HEK293 (cell line): ENCODE data around the gene SLC7A14.

Experiments
- CTCF ChIA-PET: fragments of 350-600 bp; formaldehyde crosslinking; extraction: SDS; loops from one replicate; lab custom pipeline; 2021; ENCODE audit warnings: antibody characterized with exemption; lab: Yijun Ruan, JAX
- POLR2A ChIA-PET: fragments of 300-600 bp; formaldehyde crosslinking; extraction: SDS; loops from one replicate; lab custom pipeline; 2020; ENCODE audit warnings: antibody characterized with exemption, inconsistent platforms; lab: Yijun Ruan, JAX
- H3K27ac ChIP-seq: fragments of 200-500 bp; sonication (Bioruptor generic); 2 replicates; pipeline ENCODE4 v1.5.1; 2014; ENCODE audit warnings: low read depth, low read length, control low read depth, inconsistent platforms; ENCODE audit errors: extremely low read depth
- H3K36me3 ChIP-seq, 2 experiments: fragments of 200-500 bp in 1 of 2; sonication (Bioruptor generic) in 1 of 2; 1 replicate in 1 of 2; 2 replicates in 1 of 2; pipeline ENCODE4 v1.5.1; 2014 to 2017; ENCODE audit warnings: inconsistent platforms in 2 of 2, low read length in 2 of 2; ENCODE audit not compliant: control insufficient read depth in 2 of 2, insufficient read depth in 1 of 2
- H3K4me1 ChIP-seq: fragments of 200-500 bp; sonication (Bioruptor generic); 2 replicates; pipeline ENCODE4 v1.5.1; 2014; ENCODE audit warnings: mild to moderate bottlenecking, low read length, inconsistent platforms; ENCODE audit not compliant: control insufficient read depth, insufficient read depth
- H3K4me3 ChIP-seq: 2 replicates; pipeline ENCODE4 v1.5.1; 2011; ENCODE audit warnings: low read depth, mild to moderate bottlenecking, control low read depth, low read length, moderate library complexity
- H3K9me3 ChIP-seq: fragments of 200-500 bp; sonication (Bioruptor generic); 2 replicates; pipeline ENCODE4 v1.5.1; 2014; ENCODE audit warnings: low read depth, low read length, inconsistent platforms; ENCODE audit not compliant: control insufficient read depth, insufficient read depth
- BCL11B ChIP-seq: fragments of 450-650 bp; formaldehyde crosslinking; IDR thresholded peaks from 2 replicates; pipeline ENCODE4 v1.5.1; 2016; ENCODE audit warnings: low read depth, missing biosample characterization, missing genetic modification characterization
- KLF7 ChIP-seq: fragments of 450-650 bp; formaldehyde crosslinking; IDR thresholded peaks from 2 replicates; pipeline ENCODE4 v1.5.1; 2016; ENCODE audit warnings: missing biosample characterization, missing genetic modification characterization, borderline replicate concordance
- KLF9 ChIP-seq: fragments of 450-650 bp; formaldehyde crosslinking; IDR thresholded peaks from 2 replicates; pipeline ENCODE4 v1.5.1; 2016; ENCODE audit warnings: missing biosample characterization, missing genetic modification characterization, low read depth
- MYNN ChIP-seq: fragments of 450-650 bp; formaldehyde crosslinking; IDR thresholded peaks from 2 replicates; pipeline ENCODE4 v1.5.1; 2016; ENCODE audit warnings: missing biosample characterization, missing genetic modification characterization, borderline replicate concordance
- MZF1 ChIP-seq: fragments of 450-650 bp; formaldehyde crosslinking; IDR thresholded peaks from 2 replicates; pipeline ENCODE4 v1.5.1; 2017; ENCODE audit warnings: missing biosample characterization, missing genetic modification characterization, borderline replicate concordance
- OVOL3 ChIP-seq: fragments of 450-650 bp; formaldehyde crosslinking; IDR thresholded peaks from 2 replicates; pipeline ENCODE4 v1.5.1; 2016; ENCODE audit warnings: missing biosample characterization, missing genetic modification characterization
- PRDM1 ChIP-seq: fragments of 450-650 bp; formaldehyde crosslinking; IDR thresholded peaks from 2 replicates; pipeline ENCODE4; 2016; ENCODE audit warnings: missing biosample characterization, missing genetic modification characterization
- SP2 ChIP-seq: fragments of 450-650 bp; formaldehyde crosslinking; IDR thresholded peaks from 2 replicates; pipeline ENCODE4 v1.5.1; 2016; ENCODE audit warnings: missing biosample characterization, missing genetic modification characterization
- ZNF112 ChIP-seq: fragments of 450-650 bp; formaldehyde crosslinking; IDR thresholded peaks from 2 replicates; pipeline ENCODE4 v1.5.0; 2017; ENCODE audit warnings: missing biosample characterization, missing genetic modification characterization
- ZNF211 ChIP-seq: fragments of 450-650 bp; formaldehyde crosslinking; IDR thresholded peaks from 2 replicates; pipeline ENCODE4 v1.5.1; 2016; ENCODE audit warnings: low read depth, missing biosample characterization, missing genetic modification characterization
- ZNF266 ChIP-seq: fragments of 450-650 bp; formaldehyde crosslinking; IDR thresholded peaks from 2 replicates; pipeline ENCODE4 v1.5.1; 2016; ENCODE audit warnings: missing biosample characterization, missing genetic modification characterization, low read depth
- ZNF335 ChIP-seq: fragments of 450-650 bp; formaldehyde crosslinking; conservative IDR thresholded peaks from 2 replicates; pipeline ENCODE4 v1.5.1; 2016; ENCODE audit warnings: missing biosample characterization, missing genetic modification characterization
- ZNF391 ChIP-seq: fragments of 450-650 bp; formaldehyde crosslinking; IDR thresholded peaks from 2 replicates; pipeline ENCODE4 v1.5.1; 2016; ENCODE audit warnings: low read depth, missing biosample characterization, missing genetic modification characterization, borderline replicate concordance
- ZNF514 ChIP-seq: fragments of 450-650 bp; formaldehyde crosslinking; IDR thresholded peaks from 2 replicates; pipeline ENCODE4 v1.5.1; 2016; ENCODE audit warnings: missing biosample characterization, missing genetic modification characterization
- ZNF530 ChIP-seq: fragments of 450-650 bp; formaldehyde crosslinking; IDR thresholded peaks from 2 replicates; pipeline ENCODE4 v1.5.1; 2016; ENCODE audit warnings: low read depth, missing biosample characterization, missing genetic modification characterization
- ZNF548 ChIP-seq: fragments of 450-650 bp; formaldehyde crosslinking; IDR thresholded peaks from 2 replicates; pipeline ENCODE4 v1.5.1; 2016; ENCODE audit warnings: missing biosample characterization, missing genetic modification characterization
- ZNF555 ChIP-seq: fragments of 450-650 bp; formaldehyde crosslinking; conservative IDR thresholded peaks from 2 replicates; pipeline ENCODE4 v1.5.1; 2017; ENCODE audit warnings: missing biosample characterization, mild to moderate bottlenecking, missing genetic modification characterization, inconsistent platforms
- ZNF571 ChIP-seq: fragments of 450-650 bp; formaldehyde crosslinking; IDR thresholded peaks from 2 replicates; pipeline ENCODE4 v1.5.0; 2017; ENCODE audit warnings: missing biosample characterization, missing genetic modification characterization
- ZNF654 ChIP-seq: fragments of 450-650 bp; formaldehyde crosslinking; IDR thresholded peaks from 2 replicates; pipeline ENCODE4 v1.5.1; 2016; ENCODE audit warnings: low read depth, missing biosample characterization, missing genetic modification characterization
- ZNF701 ChIP-seq: fragments of 450-650 bp; formaldehyde crosslinking; IDR thresholded peaks from 2 replicates; pipeline ENCODE4 v1.5.1; 2016; ENCODE audit warnings: missing biosample characterization, missing genetic modification characterization
- ZNF747 ChIP-seq: fragments of 450-650 bp; formaldehyde crosslinking; IDR thresholded peaks from 2 replicates; pipeline ENCODE4 v1.5.1; 2016; ENCODE audit warnings: missing biosample characterization, missing genetic modification characterization
- TF ChIP-seq, protein P1 (sequence below): fragments of 450-650 bp; formaldehyde crosslinking; IDR thresholded peaks from 2 replicates; pipeline ENCODE4 v1.5.1; 2017; ENCODE audit warnings: missing biosample characterization, missing genetic modification characterization
- TF ChIP-seq, protein P2 (sequence below): fragments of 450-650 bp; formaldehyde crosslinking; IDR thresholded peaks from 2 replicates; pipeline ENCODE4 v1.5.1; 2016; ENCODE audit warnings: missing biosample characterization, missing genetic modification characterization
- TF ChIP-seq, protein P3 (sequence below): fragments of 450-650 bp; formaldehyde crosslinking; conservative IDR thresholded peaks from 2 replicates; pipeline ENCODE4 v1.5.1; 2016; ENCODE audit warnings: low read depth, missing biosample characterization, missing genetic modification characterization
- TF ChIP-seq, protein P4 (sequence below): fragments of 450-650 bp; formaldehyde crosslinking; IDR thresholded peaks from 2 replicates; pipeline ENCODE4 v1.5.1; 2016; ENCODE audit warnings: missing biosample characterization, missing genetic modification characterization
- TF ChIP-seq, protein P5 (sequence below): fragments of 450-650 bp; formaldehyde crosslinking; IDR thresholded peaks from 2 replicates; pipeline ENCODE4 v1.5.1; 2016; ENCODE audit warnings: missing biosample characterization, missing genetic modification characterization

The SLC7A14 gene

DNA sequence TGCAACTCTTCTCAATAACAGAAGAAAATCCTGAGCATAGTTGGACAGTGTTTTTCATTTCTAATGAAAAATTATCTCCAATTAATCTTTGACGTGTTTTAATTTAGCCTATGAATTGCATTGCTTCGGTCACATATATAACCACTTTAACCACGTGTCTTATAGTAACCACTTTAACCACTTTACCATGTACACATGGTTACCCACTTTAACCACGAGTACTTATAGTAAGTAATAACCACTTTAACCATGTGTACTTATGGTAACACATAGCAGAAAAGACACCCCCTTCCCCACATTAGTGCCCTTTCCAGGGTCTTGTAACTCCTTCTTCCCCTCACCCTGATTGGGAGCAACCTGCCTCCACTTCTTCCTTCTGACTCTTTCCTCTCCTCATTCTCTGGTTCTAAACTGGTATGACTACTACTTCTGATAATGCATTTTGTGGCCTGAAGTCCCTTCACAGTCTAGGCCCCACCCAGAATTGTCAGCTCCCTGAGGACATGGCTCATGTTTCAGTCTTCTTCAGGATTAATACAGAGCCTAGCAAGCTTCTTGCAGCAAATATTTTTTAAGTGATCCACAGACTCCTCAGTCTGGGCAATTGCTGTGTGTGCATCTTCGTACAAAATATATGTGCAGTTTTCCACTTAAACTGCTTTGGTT, 25.0 kb downstream of the SLC7A14 start:
- H3K36me3 ChIP-seq: no peaks in the 10 kb centered on the region
- POLR2A ChIA-PET: no interaction called here
- TF ChIP-seq, protein P1, sequence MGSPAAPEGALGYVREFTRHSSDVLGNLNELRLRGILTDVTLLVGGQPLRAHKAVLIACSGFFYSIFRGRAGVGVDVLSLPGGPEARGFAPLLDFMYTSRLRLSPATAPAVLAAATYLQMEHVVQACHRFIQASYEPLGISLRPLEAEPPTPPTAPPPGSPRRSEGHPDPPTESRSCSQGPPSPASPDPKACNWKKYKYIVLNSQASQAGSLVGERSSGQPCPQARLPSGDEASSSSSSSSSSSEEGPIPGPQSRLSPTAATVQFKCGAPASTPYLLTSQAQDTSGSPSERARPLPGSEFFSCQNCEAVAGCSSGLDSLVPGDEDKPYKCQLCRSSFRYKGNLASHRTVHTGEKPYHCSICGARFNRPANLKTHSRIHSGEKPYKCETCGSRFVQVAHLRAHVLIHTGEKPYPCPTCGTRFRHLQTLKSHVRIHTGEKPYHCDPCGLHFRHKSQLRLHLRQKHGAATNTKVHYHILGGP (tag by site-specific recombination): no peak
- TF ChIP-seq ZNF747 (tag by site-specific recombination): no peak

DNA sequence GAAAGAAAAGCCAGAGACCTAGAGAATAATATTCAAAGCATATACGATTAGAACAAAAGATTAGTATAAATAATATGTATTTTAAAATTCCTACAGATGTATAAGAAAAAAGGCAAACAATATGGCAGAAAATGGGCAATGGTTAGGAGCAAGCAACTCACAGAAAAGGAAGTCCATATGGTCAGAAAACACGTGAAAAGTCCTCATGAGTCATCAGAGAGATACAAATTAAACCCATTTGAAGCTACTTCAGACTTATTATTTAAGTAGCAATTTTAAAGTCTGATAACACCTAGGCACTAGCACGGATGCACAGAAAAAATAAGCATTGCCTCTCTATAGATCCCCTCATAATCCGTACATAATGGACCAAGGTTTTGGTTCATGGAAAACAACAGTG, 25.6 kb downstream of the SLC7A14 start:
- POLR2A ChIA-PET: no interaction called here
- CTCF ChIA-PET: interaction anchor here (0.8 kb wide), 1 partner anchor 11 kb away, joined by 3 read pairs; no protein-coding TSS in a partner anchor

More for the DNA sequence above, 25.0 kb downstream of the SLC7A14 start:
- no peaks in the 10 kb centered on the region for H3K4me1 ChIP-seq
- H3K27ac ChIP-seq: no peak overlapping the region
- H3K4me3 ChIP-seq: no peak overlapping the region
- CTCF ChIA-PET: no interaction called here
- no peaks in the 10 kb centered on the region for H3K9me3 ChIP-seq

DNA sequence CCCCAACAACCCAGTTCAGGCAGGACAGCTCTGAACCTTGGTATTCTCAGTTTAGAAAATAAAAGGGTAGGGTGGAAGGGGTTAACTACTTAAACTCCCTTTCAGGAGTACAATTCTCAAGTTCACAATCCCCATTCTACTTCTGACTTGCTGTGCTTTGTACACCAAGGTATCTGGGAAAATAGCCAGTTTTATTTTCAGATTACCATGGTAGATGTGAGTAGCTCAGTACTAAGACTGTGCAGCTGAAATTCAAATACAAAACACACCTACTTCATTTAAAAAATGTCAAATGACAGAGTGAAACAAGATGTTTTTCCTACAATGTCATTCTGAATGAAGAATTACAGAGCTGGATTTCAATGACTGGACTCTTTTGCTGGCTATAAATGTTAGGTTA, 27.4 kb downstream of the SLC7A14 start:
- POLR2A ChIA-PET: no interaction called here
- H3K9me3 ChIP-seq: no peaks in the 10 kb centered on the region
- no peak overlapping the region for H3K4me3 ChIP-seq
- H3K4me1 ChIP-seq: no peaks in the 10 kb centered on the region
- H3K27ac ChIP-seq: no peak overlapping the region
- CTCF ChIA-PET: no interaction called here
- no peaks in the 10 kb centered on the region for H3K36me3 ChIP-seq
- TF ChIP-seq, protein P2, sequence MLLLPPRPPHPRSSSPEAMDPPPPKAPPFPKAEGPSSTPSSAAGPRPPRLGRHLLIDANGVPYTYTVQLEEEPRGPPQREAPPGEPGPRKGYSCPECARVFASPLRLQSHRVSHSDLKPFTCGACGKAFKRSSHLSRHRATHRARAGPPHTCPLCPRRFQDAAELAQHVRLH (tag by site-specific recombination): no peak
- TF ChIP-seq ZNF555 (tag by site-specific recombination): no peak
- no peak for TF ChIP-seq MYNN (tag by site-specific recombination)
- no peak for TF ChIP-seq MZF1 (tag by site-specific recombination)
- no peak for TF ChIP-seq ZNF654 (tag by site-specific recombination)
- TF ChIP-seq ZNF571 (tag by site-specific recombination): no peak
- TF ChIP-seq ZNF266: no peak
- TF ChIP-seq OVOL3 (tag by site-specific recombination): no peak
- TF ChIP-seq ZNF211 (tag by site-specific recombination): no peak
- no peak for TF ChIP-seq ZNF514 (tag by site-specific recombination)

More for the DNA sequence above, 25.6 kb downstream of the SLC7A14 start:
- H3K4me3 ChIP-seq: no peak overlapping the region
- no peak for TF ChIP-seq SP2
- TF ChIP-seq, protein P3, sequence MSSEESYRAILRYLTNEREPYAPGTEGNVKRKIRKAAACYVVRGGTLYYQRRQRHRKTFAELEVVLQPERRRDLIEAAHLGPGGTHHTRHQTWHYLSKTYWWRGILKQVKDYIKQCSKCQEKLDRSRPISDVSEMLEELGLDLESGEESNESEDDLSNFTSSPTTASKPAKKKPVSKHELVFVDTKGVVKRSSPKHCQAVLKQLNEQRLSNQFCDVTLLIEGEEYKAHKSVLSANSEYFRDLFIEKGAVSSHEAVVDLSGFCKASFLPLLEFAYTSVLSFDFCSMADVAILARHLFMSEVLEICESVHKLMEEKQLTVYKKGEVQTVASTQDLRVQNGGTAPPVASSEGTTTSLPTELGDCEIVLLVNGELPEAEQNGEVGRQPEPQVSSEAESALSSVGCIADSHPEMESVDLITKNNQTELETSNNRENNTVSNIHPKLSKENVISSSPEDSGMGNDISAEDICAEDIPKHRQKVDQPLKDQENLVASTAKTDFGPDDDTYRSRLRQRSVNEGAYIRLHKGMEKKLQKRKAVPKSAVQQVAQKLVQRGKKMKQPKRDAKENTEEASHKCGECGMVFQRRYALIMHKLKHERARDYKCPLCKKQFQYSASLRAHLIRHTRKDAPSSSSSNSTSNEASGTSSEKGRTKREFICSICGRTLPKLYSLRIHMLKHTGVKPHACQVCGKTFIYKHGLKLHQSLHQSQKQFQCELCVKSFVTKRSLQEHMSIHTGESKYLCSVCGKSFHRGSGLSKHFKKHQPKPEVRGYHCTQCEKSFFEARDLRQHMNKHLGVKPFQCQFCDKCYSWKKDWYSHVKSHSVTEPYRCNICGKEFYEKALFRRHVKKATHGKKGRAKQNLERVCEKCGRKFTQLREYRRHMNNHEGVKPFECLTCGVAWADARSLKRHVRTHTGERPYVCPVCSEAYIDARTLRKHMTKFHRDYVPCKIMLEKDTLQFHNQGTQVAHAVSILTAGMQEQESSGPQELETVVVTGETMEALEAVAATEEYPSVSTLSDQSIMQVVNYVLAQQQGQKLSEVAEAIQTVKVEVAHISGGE (tag by site-specific recombination): no peak
- TF ChIP-seq, protein P4, sequence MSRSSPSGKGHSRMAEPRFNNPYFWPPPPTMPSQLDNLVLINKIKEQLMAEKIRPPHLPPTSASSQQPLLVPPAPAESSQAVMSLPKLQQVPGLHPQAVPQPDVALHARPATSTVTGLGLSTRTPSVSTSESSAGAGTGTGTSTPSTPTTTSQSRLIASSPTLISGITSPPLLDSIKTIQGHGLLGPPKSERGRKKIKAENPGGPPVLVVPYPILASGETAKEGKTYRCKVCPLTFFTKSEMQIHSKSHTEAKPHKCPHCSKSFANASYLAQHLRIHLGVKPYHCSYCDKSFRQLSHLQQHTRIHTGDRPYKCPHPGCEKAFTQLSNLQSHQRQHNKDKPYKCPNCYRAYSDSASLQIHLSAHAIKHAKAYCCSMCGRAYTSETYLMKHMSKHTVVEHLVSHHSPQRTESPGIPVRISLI (tag by site-specific recombination): no peak
- TF ChIP-seq, protein P5, sequence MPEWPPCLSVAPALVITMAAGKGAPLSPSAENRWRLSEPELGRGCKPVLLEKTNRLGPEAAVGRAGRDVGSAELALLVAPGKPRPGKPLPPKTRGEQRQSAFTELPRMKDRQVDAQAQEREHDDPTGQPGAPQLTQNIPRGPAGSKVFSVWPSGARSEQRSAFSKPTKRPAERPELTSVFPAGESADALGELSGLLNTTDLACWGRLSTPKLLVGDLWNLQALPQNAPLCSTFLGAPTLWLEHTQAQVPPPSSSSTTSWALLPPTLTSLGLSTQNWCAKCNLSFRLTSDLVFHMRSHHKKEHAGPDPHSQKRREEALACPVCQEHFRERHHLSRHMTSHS (tag by site-specific recombination): no peak
- TF ChIP-seq ZNF335 (tag by site-specific recombination): no peak
- TF ChIP-seq ZNF211 (tag by site-specific recombination): no peak
- TF ChIP-seq ZNF548 (tag by site-specific recombination): no peak
- TF ChIP-seq ZNF701 (tag by site-specific recombination): no peak
- no peak for TF ChIP-seq PRDM1
- no peak for TF ChIP-seq ZNF391 (tag by site-specific recombination)
- no peak for TF ChIP-seq KLF9 (tag by site-specific recombination)
- no peak for TF ChIP-seq KLF7 (tag by site-specific recombination)
- no peak for TF ChIP-seq ZNF530 (tag by site-specific recombination)
- TF ChIP-seq BCL11B (tag by site-specific recombination): no peak
- no peak for TF ChIP-seq ZNF112 (tag by site-specific recombination)
- H3K27ac ChIP-seq: no peak overlapping the region
- no peaks in the 10 kb centered on the region for H3K36me3 ChIP-seq
- H3K9me3 ChIP-seq: no peaks in the 10 kb centered on the region
- no peaks in the 10 kb centered on the region for H3K4me1 ChIP-seq
